WTC11 (cell line): ENCODE results near the gene SELENOV. TPM values are rescaled to one million over a fixed set of nuclear protein-coding genes. Genes with fewer than 3 reads are reported as not detected.

Source experiments
- ATAC-seq: fragments of 200-7000 bp; cut with Tn5 transposase; 2 replicates; pipeline ENCODE4 v1.10.0; 2021; ENCODE audit warnings: mild to moderate bottlenecking, moderate library complexity
- CTCF ChIA-PET: fragments of 300-600 bp; sonication (Branson Sonifier 250); formaldehyde crosslinking; loops from one replicate; lab custom pipeline; 2021; ENCODE audit warnings: antibody characterized with exemption; lab: Charles Lee
- POLR2A ChIA-PET: fragments of 350-600 bp; sonication (Branson Sonifier 250); formaldehyde crosslinking; loops from one replicate; lab custom pipeline; 2021; ENCODE audit warnings: antibody characterized with exemption; lab: Charles Lee
- DNase-seq: peaks from one replicate; pipeline ENCODE4 v3.0.0; 2021; ENCODE audit warnings: low spot score
- H3K27ac Mint-ChIP-seq: 2 replicates; pipeline ENCODE4 v1.8.0; 2021; ENCODE audit warnings: mixed read lengths
- H3K27me3 Mint-ChIP-seq: 2 replicates; pipeline ENCODE4 v1.8.0; 2021; ENCODE audit warnings: low read depth, mild to moderate bottlenecking, moderate library complexity, mixed read lengths
- H3K36me3 Mint-ChIP-seq: 2 replicates; pipeline ENCODE4 v1.8.0; 2021; ENCODE audit warnings: mixed read lengths
- H3K4me1 Mint-ChIP-seq: 2 replicates; pipeline ENCODE4 v1.8.0; 2022; ENCODE audit warnings: mixed read lengths
- H3K4me3 Mint-ChIP-seq: 2 replicates; pipeline ENCODE4 v1.8.0; 2021; ENCODE audit warnings: mild to moderate bottlenecking, moderate library complexity, mixed read lengths
- H3K9me3 Mint-ChIP-seq: 2 replicates; pipeline ENCODE4 v1.8.0; 2021; ENCODE audit warnings: mixed read lengths
- ATF1 ChIP-seq: sonication (generic); formaldehyde crosslinking; IDR thresholded peaks from 2 replicates; pipeline ENCODE4 v1.8.1; 2023; ENCODE audit warnings: mild to moderate bottlenecking, moderate library complexity, missing genetic modification reagents
- CREM ChIP-seq: sonication (generic); formaldehyde crosslinking; IDR thresholded peaks from 2 replicates; pipeline ENCODE4 v1.8.1; 2022; ENCODE audit warnings: mild to moderate bottlenecking, missing genetic modification reagents, moderate library complexity
- MYBL2 ChIP-seq: sonication (generic); formaldehyde crosslinking; IDR thresholded peaks from 2 replicates; pipeline ENCODE4 v1.8.1; 2023; ENCODE audit warnings: mild to moderate bottlenecking, moderate library complexity, missing genetic modification reagents
- NFYB ChIP-seq: sonication (generic); formaldehyde crosslinking; conservative IDR thresholded peaks from 2 replicates; pipeline ENCODE4 v1.8.0; 2022; ENCODE audit warnings: low read depth, missing genetic modification reagents
- NR1H2 ChIP-seq: sonication (generic); formaldehyde crosslinking; IDR thresholded peaks from 2 replicates; pipeline ENCODE4 v1.9.0; 2021; ENCODE audit warnings: mild to moderate bottlenecking, moderate library complexity, missing genetic modification reagents
- RORB ChIP-seq: fragments of 250-450 bp; sonication (Bioruptor Pico); IDR thresholded peaks from 2 replicates; pipeline ENCODE4 v1.9.0; 2021; ENCODE audit warnings: mild to moderate bottlenecking
- SOX15 ChIP-seq: fragments of 250-450 bp; sonication (Bioruptor Pico); IDR thresholded peaks from 2 replicates; pipeline ENCODE4 v1.9.0; 2021; ENCODE audit warnings: mild to moderate bottlenecking
- SP1 ChIP-seq: sonication (generic); formaldehyde crosslinking; conservative IDR thresholded peaks from 2 replicates; pipeline ENCODE4 v1.8.1; 2022; ENCODE audit warnings: missing genetic modification reagents
- TEAD1 ChIP-seq: sonication (generic); formaldehyde crosslinking; IDR thresholded peaks from 2 replicates; pipeline ENCODE4 v1.8.0; 2022; ENCODE audit warnings: mild to moderate bottlenecking, missing genetic modification reagents
- ZNF219 ChIP-seq: sonication (generic); formaldehyde crosslinking; IDR thresholded peaks from 2 replicates; pipeline ENCODE4 v1.8.0; 2023; ENCODE audit warnings: missing genetic modification reagents, mild to moderate bottlenecking, borderline replicate concordance
- ZNF423 ChIP-seq: fragments of 250-450 bp; sonication (Bioruptor Pico); IDR thresholded peaks from 2 replicates; pipeline ENCODE4 v2.1.2; 2022; ENCODE audit warnings: mild to moderate bottlenecking, moderate library complexity
- total RNA-seq: library from RNA; stranded (reverse); gene quantifications from 3 replicates; pipeline ENCODE4 v1.2.3, GENCODE V29; 2021
- TF ChIP-seq, protein P1 (sequence below): fragments of 250-450 bp; sonication (Bioruptor Pico); IDR thresholded peaks from 2 replicates; pipeline ENCODE4 v1.9.0; 2021; ENCODE audit warnings: mild to moderate bottlenecking
- TF ChIP-seq, protein P2 (sequence below): fragments of 250-450 bp; sonication (Bioruptor Pico); conservative IDR thresholded peaks from 2 replicates; pipeline ENCODE4 v1.9.0; 2021; ENCODE audit warnings: mild to moderate bottlenecking
- TF ChIP-seq, protein P3 (sequence below): sonication (generic); formaldehyde crosslinking; IDR thresholded peaks from 2 replicates; pipeline ENCODE4 v1.8.1; 2022; ENCODE audit warnings: mild to moderate bottlenecking, moderate library complexity, missing genetic modification reagents
- TF ChIP-seq, protein P4 (sequence below): sonication (generic); formaldehyde crosslinking; IDR thresholded peaks from 2 replicates; pipeline ENCODE4 v1.8.0; 2022; ENCODE audit warnings: mild to moderate bottlenecking, missing genetic modification reagents
- TF ChIP-seq, protein P5 (sequence below): sonication (generic); formaldehyde crosslinking; IDR thresholded peaks from 2 replicates; pipeline ENCODE4 v1.8.1; 2022; ENCODE audit warnings: missing genetic modification reagents, borderline replicate concordance
- TF ChIP-seq, protein P6 (sequence below): fragments of 250-450 bp; sonication (Bioruptor Pico); IDR thresholded peaks from 2 replicates; pipeline ENCODE4 v1.9.0; 2021; ENCODE audit warnings: moderate library complexity, mild to moderate bottlenecking, inconsistent platforms, borderline replicate concordance
- TF ChIP-seq, protein P7 (sequence below): sonication (generic); formaldehyde crosslinking; IDR thresholded peaks from 2 replicates; pipeline ENCODE4 v1.8.0; 2023; ENCODE audit warnings: mild to moderate bottlenecking, missing genetic modification reagents

Gene SELENOV
- total RNA-seq, 1 experiment from 2014 or later: 12.6 TPM

DNA sequence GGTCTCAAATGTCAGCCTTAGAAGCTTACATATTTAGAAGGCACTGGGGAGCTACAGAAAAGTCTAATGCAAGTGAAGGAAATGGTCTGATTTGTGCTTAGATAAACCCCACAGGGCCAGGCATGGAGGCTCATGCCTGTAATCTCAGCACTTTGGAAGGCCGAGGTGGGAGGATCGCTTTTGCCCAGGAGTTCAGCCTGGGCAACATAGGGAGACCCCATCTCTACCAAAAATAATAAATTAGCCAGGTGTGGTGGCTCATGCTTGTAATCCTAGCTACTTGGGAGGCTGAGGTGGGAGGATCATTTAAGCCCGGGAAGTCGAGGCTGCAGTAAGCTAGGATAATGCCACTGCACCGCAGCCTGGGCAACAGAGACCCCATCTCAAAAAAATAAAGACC is 18.9 kb upstream of the SELENOV start (continued):
- TF ChIP-seq, protein P1, sequence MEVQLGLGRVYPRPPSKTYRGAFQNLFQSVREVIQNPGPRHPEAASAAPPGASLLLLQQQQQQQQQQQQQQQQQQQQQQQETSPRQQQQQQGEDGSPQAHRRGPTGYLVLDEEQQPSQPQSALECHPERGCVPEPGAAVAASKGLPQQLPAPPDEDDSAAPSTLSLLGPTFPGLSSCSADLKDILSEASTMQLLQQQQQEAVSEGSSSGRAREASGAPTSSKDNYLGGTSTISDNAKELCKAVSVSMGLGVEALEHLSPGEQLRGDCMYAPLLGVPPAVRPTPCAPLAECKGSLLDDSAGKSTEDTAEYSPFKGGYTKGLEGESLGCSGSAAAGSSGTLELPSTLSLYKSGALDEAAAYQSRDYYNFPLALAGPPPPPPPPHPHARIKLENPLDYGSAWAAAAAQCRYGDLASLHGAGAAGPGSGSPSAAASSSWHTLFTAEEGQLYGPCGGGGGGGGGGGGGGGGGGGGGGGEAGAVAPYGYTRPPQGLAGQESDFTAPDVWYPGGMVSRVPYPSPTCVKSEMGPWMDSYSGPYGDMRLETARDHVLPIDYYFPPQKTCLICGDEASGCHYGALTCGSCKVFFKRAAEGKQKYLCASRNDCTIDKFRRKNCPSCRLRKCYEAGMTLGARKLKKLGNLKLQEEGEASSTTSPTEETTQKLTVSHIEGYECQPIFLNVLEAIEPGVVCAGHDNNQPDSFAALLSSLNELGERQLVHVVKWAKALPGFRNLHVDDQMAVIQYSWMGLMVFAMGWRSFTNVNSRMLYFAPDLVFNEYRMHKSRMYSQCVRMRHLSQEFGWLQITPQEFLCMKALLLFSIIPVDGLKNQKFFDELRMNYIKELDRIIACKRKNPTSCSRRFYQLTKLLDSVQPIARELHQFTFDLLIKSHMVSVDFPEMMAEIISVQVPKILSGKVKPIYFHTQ (CRISPR knock-in tag): no peak
- no peak for TF ChIP-seq ZNF423 (CRISPR knock-in tag)

DNA sequence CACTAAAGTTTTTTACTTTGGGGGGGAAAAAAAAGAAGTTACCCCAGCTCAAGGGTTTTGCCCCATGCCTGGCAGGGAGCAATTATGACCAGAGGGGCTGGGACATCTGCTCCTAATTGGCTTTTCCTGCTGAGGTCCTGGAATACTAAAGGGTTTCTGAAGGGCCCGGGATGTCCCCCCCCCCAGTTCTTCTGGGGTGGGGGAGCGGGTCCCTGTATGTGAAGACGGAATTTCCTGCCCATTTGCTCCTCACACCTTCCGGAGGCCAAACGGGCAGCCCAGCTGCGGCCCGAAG is 17.3 kb upstream of the SELENOV start:
- ChIA-PET POLR2A (interaction anchor here (0.6 to 1.9 kb wide), 5 partner anchors 9 to 107 kb away, joined by 3 to 11 read pairs (median 4); partner anchors contain the start of genes MED29, PAF1 and RPS16), CTCF (interaction anchor here (0.6 to 3.9 kb wide), 19 partner anchors 9 to 336 kb away, joined by 3 to 56 read pairs (median 4); partner anchors contain the start of genes DYRK1B, EID2B, MED29 and PAF1)
- H3K4me3 Mint-ChIP-seq: peak overlapping the region; percentile 33; the same call in 1 of the 2 replicates
- H3K36me3 Mint-ChIP-seq: peaks cover 7% of the 10 kb centered on the region; the same call in 1 of the 2 replicates
- peaks cover 46% of the 10 kb centered on the region for H3K27me3 Mint-ChIP-seq
- H3K9me3 Mint-ChIP-seq: no peaks in the 10 kb centered on the region
- TF ChIP-seq SP1 (peak; percentile 61; the same call in 1 of the 2 replicates), MYBL2 (CRISPR knock-in tag) (no peak), SOX15 (CRISPR knock-in tag) (no peak), NFYB (CRISPR knock-in tag) (no peak)
- TF ChIP-seq, protein P2, sequence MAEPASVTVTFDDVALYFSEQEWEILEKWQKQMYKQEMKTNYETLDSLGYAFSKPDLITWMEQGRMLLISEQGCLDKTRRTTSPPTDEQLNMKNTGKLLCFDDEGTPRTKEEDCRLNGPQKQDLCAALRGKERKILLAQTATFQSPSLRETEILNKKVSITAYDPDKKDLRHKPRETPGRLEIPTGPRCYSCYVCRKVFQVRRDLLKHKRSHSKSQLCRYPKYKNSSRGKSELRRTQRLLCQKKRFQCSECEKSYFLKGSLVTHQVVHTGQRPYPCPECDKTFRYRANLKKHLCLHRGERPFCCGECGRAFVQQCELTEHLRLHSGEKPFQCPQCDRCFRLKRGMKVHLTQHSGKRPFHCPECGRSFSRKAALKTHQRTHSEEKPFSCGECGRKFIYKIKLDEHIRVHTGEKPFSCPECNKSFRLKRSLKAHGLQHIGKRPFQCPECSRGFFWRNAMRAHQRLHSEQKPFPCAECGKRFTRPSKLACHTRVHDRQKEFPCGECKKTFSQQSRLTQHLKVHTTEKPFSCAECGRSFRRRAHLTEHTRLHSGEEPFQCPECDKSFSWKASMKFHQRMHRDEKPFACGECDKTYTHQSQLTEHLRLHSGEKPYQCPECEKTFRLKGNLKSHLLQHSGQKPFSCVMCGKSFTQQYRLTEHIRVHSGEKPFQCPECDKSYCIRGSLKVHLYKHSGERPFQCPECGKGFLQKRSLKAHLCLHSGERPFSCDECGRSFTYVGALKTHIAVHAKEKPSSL (CRISPR knock-in tag): no peak
- TF ChIP-seq, protein P3, sequence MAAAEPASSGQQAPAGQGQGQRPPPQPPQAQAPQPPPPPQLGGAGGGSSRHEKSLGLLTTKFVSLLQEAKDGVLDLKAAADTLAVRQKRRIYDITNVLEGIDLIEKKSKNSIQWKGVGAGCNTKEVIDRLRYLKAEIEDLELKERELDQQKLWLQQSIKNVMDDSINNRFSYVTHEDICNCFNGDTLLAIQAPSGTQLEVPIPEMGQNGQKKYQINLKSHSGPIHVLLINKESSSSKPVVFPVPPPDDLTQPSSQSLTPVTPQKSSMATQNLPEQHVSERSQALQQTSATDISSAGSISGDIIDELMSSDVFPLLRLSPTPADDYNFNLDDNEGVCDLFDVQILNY: peak; percentile 41; the same call in 1 of the 2 replicates
- TF ChIP-seq, protein P4, sequence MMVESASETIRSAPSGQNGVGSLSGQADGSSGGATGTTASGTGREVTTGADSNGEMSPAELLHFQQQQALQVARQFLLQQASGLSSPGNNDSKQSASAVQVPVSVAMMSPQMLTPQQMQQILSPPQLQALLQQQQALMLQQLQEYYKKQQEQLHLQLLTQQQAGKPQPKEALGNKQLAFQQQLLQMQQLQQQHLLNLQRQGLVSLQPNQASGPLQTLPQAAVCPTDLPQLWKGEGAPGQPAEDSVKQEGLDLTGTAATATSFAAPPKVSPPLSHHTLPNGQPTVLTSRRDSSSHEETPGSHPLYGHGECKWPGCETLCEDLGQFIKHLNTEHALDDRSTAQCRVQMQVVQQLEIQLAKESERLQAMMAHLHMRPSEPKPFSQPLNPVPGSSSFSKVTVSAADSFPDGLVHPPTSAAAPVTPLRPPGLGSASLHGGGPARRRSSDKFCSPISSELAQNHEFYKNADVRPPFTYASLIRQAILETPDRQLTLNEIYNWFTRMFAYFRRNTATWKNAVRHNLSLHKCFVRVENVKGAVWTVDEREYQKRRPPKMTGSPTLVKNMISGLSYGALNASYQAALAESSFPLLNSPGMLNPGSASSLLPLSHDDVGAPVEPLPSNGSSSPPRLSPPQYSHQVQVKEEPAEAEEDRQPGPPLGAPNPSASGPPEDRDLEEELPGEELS (CRISPR knock-in tag): peak; percentile 43; the same call in 1 of the 2 replicates
- ATAC-seq: no peak
- peaks cover 38% of the 10 kb centered on the region for H3K4me1 Mint-ChIP-seq
- no peak for DNase-seq
- H3K27ac Mint-ChIP-seq: no peak overlapping the region

DNA sequence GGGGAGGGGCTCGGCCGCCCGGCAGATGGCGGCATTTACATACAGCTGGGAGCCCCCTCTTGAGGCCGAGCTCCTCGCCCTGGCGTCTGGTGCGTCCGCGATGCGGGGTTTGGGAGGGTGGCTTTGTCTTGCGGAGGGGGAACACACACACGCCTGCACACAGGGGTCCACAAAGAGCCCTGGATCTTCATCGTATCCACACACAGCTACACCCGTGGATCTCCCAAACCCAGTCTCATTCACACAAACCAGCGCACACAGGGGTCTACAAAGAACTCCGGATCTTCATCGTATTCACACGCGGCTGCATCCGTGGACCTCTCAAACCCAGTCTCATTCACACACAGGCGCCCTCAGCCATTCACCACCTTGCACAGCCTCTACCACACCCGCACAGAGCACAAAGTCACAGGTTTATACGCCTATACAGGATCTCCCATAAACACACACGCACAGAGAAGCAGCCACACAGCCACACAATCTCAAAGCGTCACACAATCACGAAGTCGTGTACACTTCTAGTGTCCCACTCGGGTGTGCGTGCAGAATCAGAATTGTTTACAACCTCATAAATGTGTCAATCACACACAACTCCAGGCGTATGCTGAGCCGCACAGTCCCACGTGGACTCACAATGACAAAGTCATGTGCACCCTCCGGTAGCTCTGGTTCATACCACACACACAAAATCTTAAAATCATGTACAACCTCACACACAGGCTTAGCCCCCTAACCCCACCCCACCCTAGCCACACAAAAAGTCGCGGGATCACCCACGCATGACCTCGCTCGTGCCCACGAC is 16.7 kb upstream of the SELENOV start:
- H3K9me3 Mint-ChIP-seq: no peaks in the 10 kb centered on the region
- H3K4me1 Mint-ChIP-seq: peaks cover 34% of the 10 kb centered on the region
- H3K4me3 Mint-ChIP-seq: peak overlapping the region; percentile 73
- peaks cover 50% of the 10 kb centered on the region for H3K27me3 Mint-ChIP-seq
- ChIA-PET POLR2A (interaction anchor here (1.0 to 1.9 kb wide), 5 partner anchors 8 to 107 kb away, joined by 3 to 11 read pairs (median 4); partner anchors contain the start of genes MED29, PAF1, RPS16 and TIMM50), CTCF (interaction anchor here (0.6 to 3.9 kb wide), 23 partner anchors 8 to 1103 kb away, joined by 3 to 56 read pairs (median 4); partner anchors contain the start of genes DYRK1B, EID2B, LTBP4 and MED29)
- DNase-seq (peak; percentile 88), ATAC-seq (peak; percentile 71)
- peak overlapping the region; percentile 2 for H3K27ac Mint-ChIP-seq
- H3K36me3 Mint-ChIP-seq: peaks cover 7% of the 10 kb centered on the region; the same call in 1 of the 2 replicates
- no peak; the same call in 1 of the 2 replicates for TF ChIP-seq SP1
- TF ChIP-seq ATF1 (CRISPR knock-in tag): no peak
- no peak for TF ChIP-seq RORB
- TF ChIP-seq, protein P5, sequence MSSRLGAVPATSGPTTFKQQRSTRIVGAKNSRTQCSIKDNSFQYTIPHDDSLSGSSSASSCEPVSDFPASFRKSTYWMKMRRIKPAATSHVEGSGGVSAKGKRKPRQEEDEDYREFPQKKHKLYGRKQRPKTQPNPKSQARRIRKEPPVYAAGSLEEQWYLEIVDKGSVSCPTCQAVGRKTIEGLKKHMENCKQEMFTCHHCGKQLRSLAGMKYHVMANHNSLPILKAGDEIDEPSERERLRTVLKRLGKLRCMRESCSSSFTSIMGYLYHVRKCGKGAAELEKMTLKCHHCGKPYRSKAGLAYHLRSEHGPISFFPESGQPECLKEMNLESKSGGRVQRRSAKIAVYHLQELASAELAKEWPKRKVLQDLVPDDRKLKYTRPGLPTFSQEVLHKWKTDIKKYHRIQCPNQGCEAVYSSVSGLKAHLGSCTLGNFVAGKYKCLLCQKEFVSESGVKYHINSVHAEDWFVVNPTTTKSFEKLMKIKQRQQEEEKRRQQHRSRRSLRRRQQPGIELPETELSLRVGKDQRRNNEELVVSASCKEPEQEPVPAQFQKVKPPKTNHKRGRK (CRISPR knock-in tag): no peak
- TF ChIP-seq TEAD1 (CRISPR knock-in tag): peak; percentile 56; the same call in 1 of the 2 replicates
- TF ChIP-seq, protein P6, sequence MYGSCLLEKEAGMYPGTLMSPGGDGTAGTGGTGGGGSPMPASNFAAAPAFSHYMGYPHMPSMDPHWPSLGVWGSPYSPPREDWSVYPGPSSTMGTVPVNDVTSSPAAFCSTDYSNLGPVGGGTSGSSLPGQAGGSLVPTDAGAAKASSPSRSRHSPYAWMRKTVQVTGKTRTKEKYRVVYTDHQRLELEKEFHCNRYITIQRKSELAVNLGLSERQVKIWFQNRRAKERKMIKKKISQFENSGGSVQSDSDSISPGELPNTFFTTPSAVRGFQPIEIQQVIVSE (CRISPR knock-in tag): no peak
- TF ChIP-seq ZNF219 (CRISPR knock-in tag): no peak
- TF ChIP-seq NR1H2 (CRISPR knock-in tag): no peak
- TF ChIP-seq, protein P7, sequence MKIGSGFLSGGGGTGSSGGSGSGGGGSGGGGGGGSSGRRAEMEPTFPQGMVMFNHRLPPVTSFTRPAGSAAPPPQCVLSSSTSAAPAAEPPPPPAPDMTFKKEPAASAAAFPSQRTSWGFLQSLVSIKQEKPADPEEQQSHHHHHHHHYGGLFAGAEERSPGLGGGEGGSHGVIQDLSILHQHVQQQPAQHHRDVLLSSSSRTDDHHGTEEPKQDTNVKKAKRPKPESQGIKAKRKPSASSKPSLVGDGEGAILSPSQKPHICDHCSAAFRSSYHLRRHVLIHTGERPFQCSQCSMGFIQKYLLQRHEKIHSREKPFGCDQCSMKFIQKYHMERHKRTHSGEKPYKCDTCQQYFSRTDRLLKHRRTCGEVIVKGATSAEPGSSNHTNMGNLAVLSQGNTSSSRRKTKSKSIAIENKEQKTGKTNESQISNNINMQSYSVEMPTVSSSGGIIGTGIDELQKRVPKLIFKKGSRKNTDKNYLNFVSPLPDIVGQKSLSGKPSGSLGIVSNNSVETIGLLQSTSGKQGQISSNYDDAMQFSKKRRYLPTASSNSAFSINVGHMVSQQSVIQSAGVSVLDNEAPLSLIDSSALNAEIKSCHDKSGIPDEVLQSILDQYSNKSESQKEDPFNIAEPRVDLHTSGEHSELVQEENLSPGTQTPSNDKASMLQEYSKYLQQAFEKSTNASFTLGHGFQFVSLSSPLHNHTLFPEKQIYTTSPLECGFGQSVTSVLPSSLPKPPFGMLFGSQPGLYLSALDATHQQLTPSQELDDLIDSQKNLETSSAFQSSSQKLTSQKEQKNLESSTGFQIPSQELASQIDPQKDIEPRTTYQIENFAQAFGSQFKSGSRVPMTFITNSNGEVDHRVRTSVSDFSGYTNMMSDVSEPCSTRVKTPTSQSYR (CRISPR knock-in tag): 0 out of 2 replicates have a peak, but pooled peaks have one; percentile 54
- TF ChIP-seq CREM: no peak
